GOT3 (cell line): ENCODE data around the gene CFAP99.
"Not testable (repeated sequence)": the region's sequence is repeated elsewhere in the genome, so short reads cannot be mapped to it uniquely, and the experiment has no call there.

Source experiments
- DNase-seq: peaks from one replicate; lab custom pipeline; 2025; ENCODE audit warnings: mixed read lengths; lab: John Stamatoyannopoulos, UW

CFAP99 gene

GRCh38 chr4:2418650-2419571 lies at the start of gene CFAP99:
CFAP99 (plus strand) TSS chr4:2418955.
- peak; percentile 73 for DNase-seq

GRCh38 chr4:2370597-2371320 lies 48.0 kb upstream of the CFAP99 start:
- no peak for DNase-seq

- DNase-seq, result no peak
Observed at GRCh38 chr4:2371765-2372487, 46.8 kb upstream of the CFAP99 start.

GRCh38 chr4:2372488-2373030 lies 46.2 kb upstream of the CFAP99 start:
- no peak for DNase-seq

- DNase-seq, result no peak
Observed at GRCh38 chr4:2373532-2373931, 45.2 kb upstream of the CFAP99 start.

GRCh38 chr4:2375427-2375826 lies 43.3 kb upstream of the CFAP99 start:
- DNase-seq, result no peak

- DNase-seq, result no peak
Observed at GRCh38 chr4:2377241-2377640, 41.5 kb upstream of the CFAP99 start.

GRCh38 chr4:2378401-2378800 lies 40.4 kb upstream of the CFAP99 start:
- DNase-seq, result no peak

- no peak for DNase-seq
Observed at GRCh38 chr4:2378898-2379297, 39.9 kb upstream of the CFAP99 start.

- DNase-seq, result not testable (repeated sequence)
Observed at GRCh38 chr4:2380589-2380988, 38.2 kb upstream of the CFAP99 start.

GRCh38 chr4:2382769-2383202 lies 36.0 kb upstream of the CFAP99 start:
- DNase-seq, result not testable (repeated sequence)

- not testable (repeated sequence) for DNase-seq
Observed at GRCh38 chr4:2383220-2383631, 35.5 kb upstream of the CFAP99 start.

- DNase-seq, result no peak
Observed at GRCh38 chr4:2383760-2384159, 35.0 kb upstream of the CFAP99 start.

- no peak for DNase-seq
Observed at GRCh38 chr4:2384245-2384644, 34.5 kb upstream of the CFAP99 start.

GRCh38 chr4:2385516-2385915 lies 33.2 kb upstream of the CFAP99 start:
- DNase-seq, result no peak

GRCh38 chr4:2386717-2387116 lies 32.0 kb upstream of the CFAP99 start:
- DNase-seq, result no peak

- no peak for DNase-seq
Observed at GRCh38 chr4:2387218-2387617, 31.5 kb upstream of the CFAP99 start.

GRCh38 chr4:2387829-2388228 lies 30.9 kb upstream of the CFAP99 start:
- DNase-seq, result no peak

- no peak for DNase-seq
Observed at GRCh38 chr4:2388429-2389182, 30.1 kb upstream of the CFAP99 start.

- no peak for DNase-seq
Observed at GRCh38 chr4:2389691-2390090, 29.1 kb upstream of the CFAP99 start.

GRCh38 chr4:2390146-2390545 lies 28.6 kb upstream of the CFAP99 start:
- DNase-seq, result no peak
